Dedifferentiated amniotic fluid mesenchymal stem cell (primary cell): ENCODE results near the gene TSPAN5.
A peak's percentile ranks its signal among the peaks of the same experiment; 100 is the strongest.
"Not testable (repeated sequence)": the region's sequence is repeated elsewhere in the genome, so short reads cannot be mapped to it uniquely, and the experiment has no call there.

Experiments
- DNase-seq: peaks from one replicate; pipeline ENCODE4 v3.0.0-alpha.2; 2016; ENCODE audit errors: extremely low spot score

Gene TSPAN5

DNA sequence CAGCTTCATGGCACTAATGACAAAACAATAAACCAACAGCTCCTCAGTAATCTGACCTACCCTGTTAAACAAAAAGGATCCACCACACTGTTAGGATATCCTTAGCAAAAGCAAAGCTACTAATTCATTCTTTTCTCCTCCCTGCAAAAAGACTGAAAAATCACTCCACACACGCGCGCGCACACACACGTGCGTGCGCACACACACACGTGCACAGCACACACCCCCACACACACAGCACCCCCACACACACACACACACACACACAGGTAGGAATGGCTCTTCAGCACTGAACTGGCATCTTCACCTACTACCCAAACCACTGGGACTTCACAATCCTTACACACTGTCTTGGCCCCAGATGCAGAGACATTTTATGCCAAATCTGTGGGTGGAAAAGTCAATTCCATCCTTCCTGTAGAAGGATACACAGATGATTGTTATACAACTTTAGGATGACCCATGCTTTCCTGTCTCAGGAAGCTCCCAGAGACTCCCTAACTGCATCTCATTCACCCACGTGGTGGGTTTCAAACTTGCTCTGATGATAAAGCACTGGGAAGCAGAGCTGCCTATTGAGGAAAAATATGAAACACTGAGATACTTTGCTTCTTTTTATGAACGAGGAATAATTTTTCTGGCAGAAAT lies 102.5 kb downstream of the TSPAN5 start:
- DNase-seq = no peak

GRCh38 chr4:98546910-98547594 lies 111.4 kb downstream of the TSPAN5 start:
- peak; percentile 52 for DNase-seq

DNA sequence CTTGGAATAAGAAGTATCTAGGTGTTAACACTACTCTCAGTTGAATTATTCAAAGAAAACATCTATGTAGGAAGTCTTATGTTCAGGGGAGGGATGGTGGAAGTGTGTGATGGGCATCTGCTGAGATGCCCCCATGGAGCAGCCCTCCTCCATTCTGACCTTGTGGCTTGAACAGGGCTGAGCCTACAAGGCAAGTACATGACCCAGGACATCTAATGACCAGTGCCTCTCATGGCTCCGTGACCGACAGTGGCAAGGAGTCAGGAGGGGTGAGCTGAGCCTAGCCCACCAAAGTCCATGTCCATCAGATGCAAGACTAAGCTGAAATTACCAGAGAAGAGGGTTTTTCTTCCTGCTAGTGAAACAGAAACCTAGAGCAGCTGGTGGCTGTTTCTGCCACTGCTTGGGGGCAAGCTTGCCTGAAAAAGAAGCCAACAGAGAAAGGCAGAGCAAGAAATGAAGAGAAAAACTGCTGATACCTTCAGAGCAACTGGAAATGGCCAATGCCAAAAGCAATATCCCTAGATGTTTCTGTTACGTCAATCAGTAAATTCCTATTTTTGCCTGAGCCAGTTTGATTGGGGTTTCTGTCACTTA lies 113.5 kb downstream of the TSPAN5 start:
- DNase-seq = no peak

DNA sequence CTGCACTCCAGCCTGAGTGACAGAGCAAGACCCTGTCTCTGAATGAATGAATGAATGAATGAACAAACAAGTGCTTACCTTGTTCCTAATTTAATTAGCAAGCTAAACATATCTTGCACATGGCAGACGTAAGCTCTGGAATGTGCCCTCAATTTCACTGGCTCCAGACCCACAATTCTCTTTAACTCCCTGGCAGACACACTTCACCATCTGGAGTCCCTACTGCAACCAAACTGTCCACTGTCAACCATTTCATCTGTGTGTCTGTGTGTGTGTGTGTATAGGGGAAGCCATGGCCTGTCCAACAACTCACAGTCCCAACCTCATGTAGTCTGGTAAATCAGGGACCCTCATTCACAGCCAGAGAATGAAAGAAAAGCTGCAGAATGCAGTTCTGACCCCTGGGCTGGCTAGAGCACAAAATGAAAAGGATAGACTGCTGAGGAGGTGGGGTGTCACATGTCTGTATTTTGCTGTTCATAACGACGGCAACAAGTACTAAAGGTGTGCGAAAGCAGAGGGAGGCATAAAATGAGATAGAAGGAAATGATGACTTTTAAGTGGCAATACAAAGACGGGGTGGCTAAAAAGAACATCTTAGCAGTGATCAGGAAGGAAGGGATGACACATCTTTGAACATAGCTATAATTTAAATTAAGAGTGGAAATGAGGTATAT lies 114.1 kb downstream of the TSPAN5 start:
- DNase-seq = no peak

- DNase-seq = no peak
Observed at GRCh38 chr4:98542011-98542410, 116.4 kb downstream of the TSPAN5 start.

DNA sequence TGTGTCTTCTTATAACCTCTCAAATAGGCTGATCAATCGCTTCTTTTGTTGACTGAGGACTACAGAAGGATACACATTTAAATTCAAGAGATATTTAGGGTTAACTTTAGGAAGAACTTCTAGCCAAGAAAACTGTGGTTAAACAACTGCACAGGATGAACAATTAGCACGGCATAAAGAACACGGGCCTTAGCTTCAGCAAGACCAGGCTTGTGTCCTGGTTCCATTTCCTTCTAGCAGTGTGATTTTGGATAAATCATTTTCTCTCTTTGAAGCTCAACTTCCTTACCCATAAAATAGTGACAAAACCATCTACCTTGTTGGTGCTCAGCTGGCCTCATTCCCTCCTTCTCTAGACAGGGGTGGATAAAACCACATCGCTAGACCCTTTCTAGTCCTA lies 117.6 kb downstream of the TSPAN5 start:
- DNase-seq = no peak

- no peak for DNase-seq
Observed at GRCh38 chr4:98539741-98540140, 118.7 kb downstream of the TSPAN5 start.

DNA sequence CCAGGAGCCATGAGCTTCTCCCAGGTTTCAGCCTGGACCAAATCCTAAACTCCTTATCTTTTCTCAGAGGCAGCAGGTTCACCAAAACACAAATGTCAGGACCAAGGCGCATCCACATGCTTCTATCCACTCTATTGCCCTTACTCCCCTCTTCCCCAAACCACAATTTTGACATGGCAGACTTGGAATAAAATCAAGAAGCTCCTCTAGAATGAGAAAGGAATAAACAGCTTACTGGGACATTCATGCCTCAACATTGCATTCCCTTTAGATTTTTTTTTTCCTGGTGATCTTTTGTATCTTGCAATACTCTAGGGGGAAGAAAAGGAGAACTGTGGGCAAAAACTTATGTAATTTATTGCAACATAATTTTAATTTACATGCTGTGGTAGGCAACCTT lies 119.1 kb downstream of the TSPAN5 start:
- DNase-seq = no peak

GRCh38 chr4:98536631-98537030 lies 121.8 kb downstream of the TSPAN5 start:
- no peak for DNase-seq

DNA sequence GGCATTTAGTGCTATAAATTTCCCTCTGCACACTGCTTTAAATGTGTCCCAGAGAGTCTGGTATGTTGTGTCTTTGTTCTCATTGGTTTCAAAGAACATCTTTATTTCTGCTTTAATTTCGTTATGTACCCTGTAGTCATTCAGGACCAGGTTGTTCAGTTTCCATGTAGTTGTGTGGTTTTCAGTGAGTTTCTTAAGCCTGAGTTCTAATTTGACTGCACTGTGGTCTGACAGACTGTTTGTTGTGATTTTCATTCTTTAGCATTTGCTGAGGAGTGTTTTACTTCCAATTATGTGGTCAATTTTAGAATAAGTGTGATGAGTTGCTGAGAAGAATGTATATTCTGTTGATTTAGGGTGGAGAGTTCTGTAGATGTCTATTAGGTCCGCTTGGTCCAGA lies 124.3 kb downstream of the TSPAN5 start:
- not testable (repeated sequence) for DNase-seq

DNA sequence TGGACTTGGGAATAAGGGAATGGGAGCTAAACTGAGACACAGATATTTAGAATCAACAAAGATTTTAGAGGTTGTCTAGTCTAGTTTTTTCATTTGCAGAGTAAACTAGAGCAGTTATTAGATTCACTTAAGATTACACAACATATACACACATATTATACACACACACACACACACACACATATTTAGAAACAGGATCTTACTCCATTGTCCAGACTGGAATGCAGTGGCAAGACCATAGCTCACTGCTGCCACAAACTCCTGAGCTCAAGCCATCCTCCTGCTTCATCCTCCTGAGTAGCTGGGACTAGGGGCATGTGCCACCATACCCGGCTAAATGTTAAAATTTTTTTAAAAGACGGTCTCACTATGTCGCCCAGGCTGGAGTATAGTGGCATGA lies 127.8 kb downstream of the TSPAN5 start:
- no peak for DNase-seq

DNA sequence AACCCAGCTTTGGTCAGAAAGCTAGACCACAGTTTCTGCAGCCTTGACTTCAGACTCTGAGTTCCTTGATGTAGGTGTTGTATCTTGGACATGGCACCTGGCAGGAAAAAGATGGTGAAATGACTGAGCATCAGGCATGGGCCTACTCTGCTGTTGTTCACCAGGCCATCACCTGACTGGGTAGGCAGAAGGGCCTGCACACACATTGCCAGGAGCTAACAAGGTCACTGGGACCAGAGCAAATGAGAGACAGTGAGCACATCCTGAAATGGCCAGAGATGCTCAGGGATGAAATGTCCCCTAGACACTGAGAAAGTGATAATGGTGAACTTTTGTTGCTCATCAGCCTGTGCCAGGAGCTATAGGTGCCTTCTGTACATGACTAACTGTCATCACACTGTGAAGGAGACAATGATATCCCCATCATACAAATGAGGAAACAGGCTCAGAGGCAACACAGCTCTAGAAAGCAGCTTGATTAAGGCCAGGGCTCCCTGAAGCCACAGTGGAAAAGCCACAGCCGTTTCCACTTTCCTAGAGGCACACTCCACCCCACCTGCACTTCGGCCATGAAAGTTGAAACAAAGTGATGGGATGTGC lies 128.3 kb downstream of the TSPAN5 start:
- DNase-seq = no peak

- no peak for DNase-seq
Observed at GRCh38 chr4:98528882-98529281, 129.5 kb downstream of the TSPAN5 start.

- DNase-seq = no peak
Observed at GRCh38 chr4:98527534-98528269, 130.7 kb downstream of the TSPAN5 start.

DNA sequence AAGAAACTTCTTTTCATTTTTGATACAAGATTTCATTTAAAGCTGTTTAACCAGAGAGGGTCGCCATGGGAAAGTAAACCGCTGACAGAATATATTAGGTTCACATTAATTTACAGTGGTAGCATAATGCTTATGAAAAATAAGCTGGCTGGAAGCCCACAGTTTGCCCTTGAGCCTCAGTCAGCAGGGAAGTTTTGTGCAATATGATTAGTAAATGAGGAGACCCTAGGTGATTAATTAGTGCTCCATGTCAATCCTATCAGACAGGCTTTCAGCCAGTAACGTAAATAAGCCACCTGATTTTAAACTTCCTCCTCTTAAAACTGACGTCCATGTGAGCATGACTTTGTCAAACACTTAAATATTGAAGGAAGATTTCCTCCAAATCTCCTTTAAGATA lies 134.2 kb downstream of the TSPAN5 start:
- DNase-seq = no peak

DNA sequence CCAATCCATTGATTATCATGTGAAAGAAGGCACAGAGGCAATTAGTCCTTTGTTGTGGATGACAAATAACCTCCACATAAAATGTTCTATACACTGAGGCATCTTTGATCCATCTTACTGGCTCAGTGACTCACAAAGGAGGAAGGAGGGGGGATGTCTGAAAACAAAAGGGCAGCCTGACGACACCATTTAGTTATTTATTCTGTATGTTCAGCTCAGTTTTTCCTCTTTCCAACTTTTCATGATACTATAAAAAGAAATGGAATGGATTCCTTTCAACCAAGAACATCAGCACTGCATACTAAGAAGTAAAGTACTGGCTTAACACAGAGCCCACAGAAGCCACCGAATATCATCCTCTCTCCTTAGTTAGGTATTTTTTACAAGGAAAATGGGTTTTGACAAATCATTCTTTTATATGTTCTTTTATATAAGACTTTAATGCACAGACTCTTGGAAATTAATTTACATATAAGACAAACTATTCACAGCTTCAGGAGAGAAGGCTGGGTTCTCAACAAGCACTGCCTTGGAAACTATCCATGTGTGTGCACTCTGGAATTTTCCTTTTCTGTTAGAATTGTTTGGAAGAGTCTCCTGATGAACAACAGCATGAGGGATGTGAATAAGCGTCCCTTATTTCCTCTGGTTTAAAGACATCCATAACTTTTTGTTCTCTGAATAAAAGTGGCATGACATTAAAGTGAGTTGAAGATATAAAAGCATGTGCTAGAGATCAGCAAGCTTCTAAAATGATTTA lies 135.6 kb downstream of the TSPAN5 start:
- DNase-seq = peak; percentile 84

- DNase-seq = no peak
Observed at GRCh38 chr4:98522062-98522461, 136.3 kb downstream of the TSPAN5 start.

DNA sequence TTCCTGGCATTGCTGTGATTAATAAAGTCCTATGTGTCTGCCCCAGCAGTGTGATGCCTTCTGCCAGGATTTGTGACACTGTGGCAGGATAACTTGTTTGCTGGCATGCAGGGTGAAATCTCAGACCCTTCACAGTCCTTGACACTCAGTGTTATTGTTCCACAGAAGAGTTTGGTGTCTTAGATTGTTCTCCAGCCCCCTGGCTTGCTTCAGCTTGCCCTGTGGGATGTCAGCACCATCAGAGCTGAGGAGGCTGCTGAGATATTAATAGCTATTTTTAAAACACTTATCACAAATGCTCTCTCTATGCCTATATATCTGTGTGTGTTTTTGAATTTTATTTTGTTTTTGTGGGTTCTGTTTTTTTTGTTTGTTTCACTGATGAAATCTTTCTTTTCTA lies 136.9 kb downstream of the TSPAN5 start:
- no peak for DNase-seq

DNA sequence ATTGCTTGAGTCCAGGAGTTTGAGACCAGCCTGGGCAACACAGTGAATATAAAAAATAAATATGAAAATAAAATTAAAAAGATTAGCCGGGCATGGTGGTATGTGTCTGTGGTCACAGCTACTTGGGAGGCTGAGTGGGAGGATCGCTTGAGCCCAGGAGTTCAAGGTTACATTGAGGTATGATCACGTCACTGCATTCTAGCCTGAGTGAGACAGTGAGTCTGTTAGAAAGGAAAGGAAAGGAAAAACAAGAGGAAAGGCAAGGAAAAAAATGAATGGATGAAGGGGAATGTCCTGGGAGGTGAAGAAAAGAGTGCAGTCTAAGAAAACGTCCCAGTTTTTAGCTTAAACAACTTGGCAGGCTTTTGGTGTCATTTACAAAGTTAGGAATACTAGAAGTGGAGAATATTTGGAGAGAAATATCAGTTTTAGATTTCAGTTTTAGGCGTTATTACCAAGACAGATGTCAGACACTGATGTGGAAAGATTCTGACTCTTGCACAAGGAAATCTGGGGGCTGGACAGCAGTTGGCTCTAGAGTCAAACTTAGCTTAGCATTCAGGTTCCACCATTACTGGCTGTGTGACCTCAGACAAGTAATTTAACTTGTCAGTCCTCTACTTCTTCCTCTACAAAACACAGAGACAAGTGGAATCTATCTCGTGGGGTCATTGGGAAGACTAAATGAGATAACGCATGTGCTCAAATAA lies 139.0 kb downstream of the TSPAN5 start:
- DNase-seq = peak; percentile 39

- DNase-seq = no peak
Observed at GRCh38 chr4:98518559-98519267, 139.7 kb downstream of the TSPAN5 start.
